Effector CD8-positive, alpha-beta T cell (primary cell): Measurements from ENCODE around the gene VTN.

ENCODE experiments used
- DNase-seq: peaks from one replicate; lab custom pipeline; 2025; lab: John Stamatoyannopoulos, UW

The VTN gene

DNA sequence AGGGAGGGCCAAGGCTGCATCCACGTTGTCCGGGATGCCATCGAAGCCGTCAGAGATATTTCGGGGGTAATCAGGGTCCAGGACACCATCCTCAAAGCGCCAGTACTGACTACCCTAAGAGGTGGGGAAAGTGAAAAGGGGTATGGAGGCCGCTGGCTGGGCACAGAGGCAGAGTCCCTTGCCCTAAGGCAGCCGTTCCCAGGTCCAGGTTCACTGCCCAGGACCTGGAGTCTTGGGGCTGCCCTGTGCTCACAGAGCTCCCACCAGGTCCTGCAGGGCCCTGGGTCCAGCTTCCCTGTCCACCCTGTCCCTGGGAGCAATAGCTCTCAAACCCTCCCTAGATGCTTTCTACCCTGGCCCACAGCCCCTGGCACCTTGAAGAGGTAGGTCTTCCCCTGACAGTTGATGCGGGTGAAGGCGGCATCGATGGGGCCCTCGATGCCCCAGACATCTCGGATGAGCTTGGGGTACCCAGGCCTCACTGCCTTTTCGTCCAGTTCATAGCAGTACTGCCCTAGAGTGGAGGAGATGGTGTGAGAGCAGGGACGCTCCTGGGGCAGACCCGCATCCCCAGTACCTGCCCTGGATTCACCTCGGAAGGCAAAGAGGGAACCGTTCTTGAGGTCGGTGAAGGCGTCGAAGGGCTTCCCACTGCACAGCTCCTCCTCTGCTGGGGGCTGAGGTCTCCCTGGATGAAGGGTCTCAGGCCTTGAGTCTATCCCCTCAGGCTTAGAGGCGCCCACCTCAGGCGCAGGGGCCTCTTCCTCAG lies 1.0 kb downstream of the VTN start:
- DNase-seq = no peak

DNA sequence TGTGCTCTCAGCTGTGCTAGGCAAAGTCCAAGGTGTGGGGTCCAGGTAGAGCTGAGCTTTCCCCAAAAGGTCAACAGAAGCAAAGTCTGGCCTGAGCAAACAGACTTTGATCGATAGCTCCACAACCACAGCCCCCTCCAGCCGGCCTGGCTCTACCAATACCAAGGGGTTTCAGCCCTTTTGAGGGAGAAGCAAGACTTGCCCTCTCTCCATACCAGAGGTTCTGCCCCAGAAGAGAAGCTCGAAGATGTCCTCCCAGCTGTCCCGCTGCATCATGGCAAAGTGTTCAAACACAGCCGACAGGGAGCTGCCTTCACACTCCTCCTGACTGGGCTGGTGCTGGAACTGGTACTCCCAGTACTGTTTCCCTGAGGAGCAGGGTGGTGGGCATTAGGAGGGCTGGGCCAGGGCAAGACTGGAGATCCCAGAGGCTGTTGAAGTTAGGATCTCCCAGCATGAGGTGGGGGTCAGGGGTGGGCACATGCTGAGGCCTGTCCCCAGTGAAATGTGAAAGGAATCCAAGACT lies 1.7 kb downstream of the VTN start:
- no peak for DNase-seq

DNA sequence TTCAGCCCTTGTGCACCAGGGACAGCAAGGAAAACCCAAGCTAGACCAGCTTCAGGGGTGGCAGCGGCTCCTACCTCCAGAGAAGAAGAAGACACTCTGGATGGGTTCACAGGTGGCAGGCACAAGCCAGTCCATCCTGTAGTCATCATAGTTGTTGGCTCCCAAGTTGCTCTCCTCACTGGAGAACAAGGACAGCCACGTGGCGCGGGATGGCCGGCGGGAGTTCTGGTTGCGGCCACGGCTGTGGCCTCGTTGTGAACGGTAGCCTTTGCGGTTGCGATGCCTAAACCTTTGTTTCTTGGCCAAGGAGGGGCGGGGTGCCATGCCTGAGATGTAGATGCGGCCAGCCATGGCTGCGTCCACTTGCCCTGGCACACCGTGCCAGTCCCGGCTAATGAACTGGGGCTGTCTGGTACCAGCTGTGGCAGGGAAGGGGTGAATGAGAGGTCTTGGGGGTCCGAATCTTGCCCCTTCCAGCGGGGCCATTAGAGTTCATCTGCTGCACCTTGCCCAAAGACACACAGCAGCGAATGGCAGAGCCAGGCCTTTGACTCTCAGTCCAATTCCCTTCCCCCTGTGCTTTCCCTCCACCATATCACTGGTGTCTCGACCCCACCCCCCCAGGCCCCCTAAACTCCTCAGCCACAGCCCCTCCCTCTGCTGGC lies 2.3 kb downstream of the VTN start:
- DNase-seq = no peak

- no peak for DNase-seq
Measured at GRCh38 chr17:28366605-28367004, 3.5 kb downstream of the VTN start.

DNA sequence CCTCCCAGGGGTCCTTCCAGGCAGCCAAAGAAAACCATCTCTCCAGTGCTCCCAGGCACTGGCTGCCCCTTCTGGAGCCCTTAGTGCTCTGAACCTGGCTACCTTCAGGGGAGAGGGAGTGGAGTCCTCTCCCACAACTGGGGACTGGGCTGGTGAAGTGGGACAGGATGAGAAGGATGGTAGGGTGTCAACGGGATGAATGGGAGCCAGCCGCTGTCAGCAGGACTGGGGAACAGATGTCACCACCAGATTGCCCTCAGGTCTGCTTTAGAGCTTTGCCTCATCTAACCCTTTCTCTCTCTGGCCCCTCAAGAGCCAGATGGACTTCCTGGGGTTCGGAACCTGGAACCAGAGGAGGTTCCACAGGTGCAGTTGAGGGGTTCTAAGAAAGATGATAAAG lies 4.6 kb downstream of the VTN start:
- no peak for DNase-seq

DNA sequence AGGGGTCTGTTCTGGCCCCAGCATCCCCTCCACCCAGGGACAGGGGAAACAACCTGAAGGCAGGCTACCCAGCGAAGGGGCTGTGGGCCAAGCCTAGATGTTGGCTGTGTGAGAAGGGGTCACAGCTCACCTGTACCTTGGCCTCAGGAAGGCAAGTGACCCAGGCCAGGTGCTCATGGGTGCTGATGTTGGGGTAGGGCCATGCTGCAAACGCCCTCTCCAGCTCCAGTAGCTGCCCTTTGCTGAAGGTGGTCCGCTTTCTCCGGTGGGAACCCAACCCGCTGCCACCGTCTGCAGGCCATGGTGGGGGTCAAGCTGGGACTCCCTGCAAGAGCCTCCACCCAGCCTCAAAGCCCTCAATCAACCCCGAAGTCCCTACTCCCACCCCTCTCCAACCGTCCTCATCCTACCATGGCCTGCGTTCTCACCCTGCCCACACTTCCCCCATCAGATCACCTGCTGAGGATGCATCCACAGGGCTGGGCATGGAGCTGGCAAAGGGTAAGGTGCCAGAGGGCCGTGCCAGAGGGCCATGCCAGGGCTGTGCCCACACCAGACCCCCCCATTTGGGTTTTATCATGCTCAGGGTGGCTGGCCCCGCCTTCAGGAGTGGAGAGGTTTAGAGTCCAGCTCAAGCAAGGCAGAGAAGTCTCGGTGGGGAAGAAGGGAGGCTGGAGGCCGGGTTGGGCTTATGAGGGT lies 5.3 kb downstream of the VTN start, which contains the start of gene SEBOX:
Gene SEBOX, minus strand, starts transcription at position 535 of the 699 bp plus-strand sequence. Its CDS starts 48 bp downstream, at position 487.
- no peak for DNase-seq

DNA sequence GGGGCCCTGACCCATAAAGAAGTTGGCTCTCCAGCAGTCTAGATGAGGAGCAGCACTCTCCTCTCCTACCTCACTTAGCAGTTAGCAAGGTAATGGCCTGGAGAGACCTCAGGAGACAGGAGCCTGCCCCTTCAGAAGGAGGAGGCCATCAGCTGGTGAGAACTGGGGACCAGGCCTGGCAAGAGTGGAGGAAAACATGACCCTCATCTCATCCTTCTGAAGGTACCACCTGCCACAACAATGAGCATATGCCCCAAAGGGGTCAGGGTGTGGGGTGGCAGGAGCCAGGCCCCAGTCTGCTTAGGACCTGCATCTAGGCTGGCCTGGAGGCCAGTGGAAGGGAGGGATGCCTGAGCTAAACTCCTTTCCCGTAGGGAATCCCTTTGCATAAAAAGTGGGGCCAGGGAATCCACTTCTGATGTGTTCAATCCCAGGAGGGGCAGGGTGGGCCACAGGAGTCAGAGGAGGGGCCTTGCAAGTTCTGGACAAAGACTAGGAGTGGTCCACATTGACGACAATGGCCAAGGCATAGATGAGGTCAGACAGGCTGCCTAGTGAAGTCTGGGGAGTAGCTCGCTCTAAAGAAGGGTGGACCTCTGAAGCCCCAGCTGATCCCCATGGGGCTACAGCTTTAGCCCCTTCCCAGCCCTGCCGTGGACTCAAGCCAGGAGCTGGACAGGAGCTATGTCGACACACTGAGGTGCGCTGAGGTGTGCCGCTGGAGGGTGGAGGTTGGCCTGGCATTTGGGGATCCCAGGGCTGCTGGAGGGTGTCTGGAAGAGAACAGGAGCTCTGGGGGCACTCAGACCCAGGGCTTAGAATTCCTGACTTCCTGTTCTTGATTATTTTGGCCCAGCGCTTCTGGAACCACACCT lies 6.1 kb downstream of the VTN start:
- no peak for DNase-seq

DNA sequence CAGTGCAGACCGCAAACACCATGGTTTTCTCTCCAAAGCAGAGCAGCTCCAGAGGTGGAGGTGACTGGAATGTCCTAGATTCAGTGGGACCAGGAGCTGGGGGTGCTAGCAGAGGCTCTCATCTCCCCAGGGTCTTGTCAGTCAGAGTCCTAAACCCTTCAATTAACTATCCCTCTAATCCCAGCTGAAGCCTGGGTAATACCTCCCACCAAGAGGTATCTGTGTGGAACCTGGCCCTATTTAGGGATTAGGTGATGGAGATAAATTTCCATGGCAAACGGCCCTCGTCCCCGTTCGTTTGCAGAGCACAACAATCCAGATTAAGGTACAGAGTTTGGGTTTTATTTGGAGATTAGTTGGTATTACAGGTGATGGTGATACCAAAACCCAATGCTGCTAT lies 6.9 kb downstream of the VTN start:
- DNase-seq = no peak

- DNase-seq = no peak
Measured at GRCh38 chr17:28357901-28358197, 12.3 kb downstream of the VTN start.

DNA sequence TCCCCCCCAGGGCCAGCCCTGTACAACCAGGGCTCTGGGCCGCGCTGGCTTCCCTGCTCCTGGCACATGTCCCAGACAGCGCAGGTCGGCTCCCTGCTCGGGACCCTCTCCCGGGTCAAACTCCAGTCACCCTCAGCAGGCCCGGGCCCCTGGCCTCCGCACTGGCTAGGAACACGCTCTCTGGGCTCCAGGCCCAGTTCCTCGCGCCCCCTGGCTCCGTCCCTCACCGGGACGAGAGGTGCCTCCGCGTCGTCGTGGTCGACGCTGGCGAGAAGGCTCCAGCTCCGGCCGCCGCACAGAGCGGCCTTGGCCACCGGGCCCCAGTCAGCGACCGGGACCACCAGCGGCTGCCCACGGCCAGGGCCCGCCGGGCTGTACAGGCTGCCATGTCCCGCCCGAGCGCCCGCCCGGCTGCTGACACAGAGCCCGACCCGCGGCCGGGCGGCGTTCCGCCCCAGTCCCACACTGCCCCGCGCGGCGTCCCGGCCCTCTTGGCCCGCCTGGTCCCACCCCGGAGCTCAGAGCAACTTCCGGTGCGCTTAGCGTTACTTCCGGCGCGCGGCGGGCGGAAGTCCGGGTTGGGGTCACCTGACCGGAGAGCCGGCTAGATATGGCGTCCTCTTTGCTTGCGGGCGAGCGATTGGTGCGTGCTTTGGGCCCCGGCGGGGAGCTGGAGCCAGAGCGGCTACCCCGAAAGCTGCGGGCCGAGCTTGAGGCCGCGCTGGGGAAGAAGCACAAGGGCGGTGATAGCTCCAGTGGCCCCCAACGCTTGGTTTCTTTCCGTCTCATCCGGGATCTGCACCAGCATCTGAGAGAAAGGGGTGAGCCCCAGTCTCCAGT lies 12.8 kb downstream of the VTN start, which contains the start of gene POLDIP2:
Gene POLDIP2, minus strand, starts transcription at position 467 of the 840 bp plus-strand sequence. Its CDS starts 79 bp downstream, at position 388.
- DNase-seq = peak; percentile 89

DNA sequence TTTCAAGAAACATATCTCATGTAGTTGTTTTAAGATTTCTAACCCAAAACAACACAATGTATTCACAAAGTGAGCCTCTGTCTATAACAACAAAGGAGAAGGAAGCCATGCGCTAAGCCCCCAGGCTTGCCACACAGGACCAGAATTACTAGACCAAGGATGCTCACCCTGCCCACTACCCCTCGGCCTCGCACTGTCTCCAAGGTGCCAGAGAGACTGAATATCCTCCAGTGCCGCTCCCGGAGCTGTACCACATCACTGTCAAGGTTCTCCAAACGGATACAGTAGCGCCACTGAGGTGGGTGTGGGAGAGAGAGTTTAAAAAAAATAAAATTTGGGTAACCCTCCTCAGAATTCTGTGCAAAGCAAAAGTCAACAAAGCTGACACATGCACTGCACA lies 19.8 kb downstream of the VTN start:
- DNase-seq = no peak

GRCh38 chr17:28348979-28349378 lies 21.1 kb downstream of the VTN start:
- DNase-seq = no peak

- no peak for DNase-seq
Measured at GRCh38 chr17:28347261-28347891, 22.7 kb downstream of the VTN start.

- DNase-seq = no peak
Measured at GRCh38 chr17:28346746-28347246, 23.3 kb downstream of the VTN start.

DNA sequence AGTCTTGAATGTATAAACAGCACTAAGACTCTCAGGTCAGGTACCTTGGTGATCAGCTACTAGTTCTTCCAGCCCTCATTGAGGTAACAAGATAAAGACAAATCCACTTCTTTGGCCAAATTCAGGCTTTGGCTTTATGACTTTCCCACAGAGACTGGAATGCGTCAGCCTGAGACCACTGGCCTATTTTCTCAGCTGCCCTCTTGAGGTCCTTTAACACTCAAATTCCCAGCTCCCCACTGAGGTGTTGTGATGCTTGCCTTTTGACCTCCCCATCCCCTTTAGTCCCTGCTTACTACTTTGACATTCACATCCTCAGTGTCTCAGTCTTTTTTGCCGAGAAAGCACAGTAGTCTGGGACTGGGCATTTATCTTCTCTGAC lies 23.9 kb downstream of the VTN start:
- DNase-seq = no peak

DNA sequence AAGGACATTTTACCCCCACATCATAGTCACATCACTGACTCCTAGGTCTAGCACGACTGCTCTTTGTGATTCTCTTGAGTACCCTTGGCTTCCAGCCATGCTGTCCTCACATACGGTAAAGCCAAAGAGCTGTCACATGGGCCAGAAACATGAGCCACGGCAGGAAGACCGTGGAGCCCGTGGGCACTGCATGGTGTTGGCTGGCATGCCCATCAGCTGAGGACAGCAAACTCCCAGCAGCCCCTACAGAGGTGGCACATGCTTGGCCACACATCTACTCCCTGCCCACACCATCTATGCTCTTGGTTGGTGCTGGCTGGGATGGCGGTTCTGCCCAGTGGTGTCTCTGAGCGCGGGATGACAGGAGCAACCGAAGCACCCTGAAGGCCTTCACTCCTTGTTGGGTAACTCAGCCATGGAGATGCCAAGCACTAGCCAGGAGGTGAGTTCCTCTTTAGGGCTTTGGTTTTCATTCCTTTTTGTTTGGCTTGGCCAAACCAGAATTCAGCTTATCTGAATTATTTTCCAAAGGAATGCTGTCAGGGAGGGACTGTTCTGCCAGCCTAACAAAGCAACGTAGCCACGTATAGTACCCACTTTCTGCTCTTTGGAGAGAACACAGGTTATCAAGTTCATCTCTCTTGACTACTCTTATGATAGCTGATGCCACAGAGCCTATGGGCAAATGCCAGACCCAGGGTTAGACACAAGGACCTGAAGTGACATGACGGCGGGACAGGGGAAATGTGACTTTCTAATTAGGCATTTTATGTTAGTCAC lies 24.5 kb downstream of the VTN start:
- DNase-seq = no peak

- no peak for DNase-seq
Measured at GRCh38 chr17:28344435-28344901, 25.6 kb downstream of the VTN start.

GRCh38 chr17:28344011-28344410 lies 26.1 kb downstream of the VTN start:
- DNase-seq = no peak

- no peak for DNase-seq
Measured at GRCh38 chr17:28343491-28343932, 26.6 kb downstream of the VTN start.
